ENCODE results near the gene DNAI4. TPM values are rescaled to one million over a fixed set of nuclear protein-coding genes. Genes with fewer than 3 reads are reported as not detected.

DNAI4 gene
- total and polyA plus RNA-seq, 9 of the 15 experiments (the other 6 are each of a cell fraction or from before 2014, with no cell fraction given) = 0.57 to 4.8 (median 2.6) TPM; not detected in 1

GRCh38 chr1:66774438-66774837, 150.2 kb downstream of the DNAI4 start:
- FAIRE-seq = no peak
- Histone ChIP-seq H3K36me3 (ENCODE audit: control insufficient read depth, insufficient read depth, low read length) (no peaks in the 10 kb centered on the region), H3K4me2 (ENCODE audit: insufficient read depth, low read length) (no peak overlapping the region), H3K79me2 (ENCODE audit: control insufficient read depth, insufficient read depth, low read length) (no peaks in the 10 kb centered on the region), H3K9me1 (ENCODE audit: control insufficient read depth, insufficient read depth, low read length) (no peaks in the 10 kb centered on the region), H4K20me1 (replicated peaks; ENCODE audit: control insufficient read depth, insufficient read depth, low read length) (no peaks in the 10 kb centered on the region), H3K4me3 (no peak overlapping the region), H3K4me1 (replicated peaks in 1 of 2; ENCODE audit: control insufficient read depth in 2 of 2, insufficient read depth in 2 of 2, low read length in 2 of 2) (no peaks in the 10 kb centered on the region; a peak in 2 of 5 replicates), H3K27ac (ENCODE audit: extremely low read depth, low read depth, low read length) (no peak overlapping the region), H2AFZ (ENCODE audit: low read depth, low read length) (no peak overlapping the region), H3K9ac (ENCODE audit: insufficient read depth in 1 of 2, low read depth in 2 of 2, low read length in 2 of 2) (no peak overlapping the region), H3K9me3 (replicated peaks; ENCODE audit: control insufficient read depth, insufficient read depth, low read depth, low read length) (no peaks in the 10 kb centered on the region), H3K27me3 (ENCODE audit: control insufficient read depth in 2 of 2, insufficient read depth in 2 of 2, low read length in 2 of 2) (no peaks in the 10 kb centered on the region)
- TF ChIP-seq FOXA3 (CRISPR knock-in tag; conservative IDR thresholded peaks at IDR 0.05 in 1 of 2, IDR thresholded peaks at IDR 0.05 in 1 of 2) (no peak), RBFOX2 (IDR thresholded peaks at IDR 0.05; ENCODE audit: low read depth, low read length) (no peak), SP2 (IDR thresholded peaks at IDR 0.05; ENCODE audit: extremely low read depth, low read depth, low read length, poor library complexity, severe bottlenecking) (no peak), HES1 (IDR thresholded peaks at IDR 0.05; ENCODE audit: low read depth) (no peak), PML (IDR thresholded peaks at IDR 0.05; ENCODE audit: low read length) (no peak), CSDE1 (IDR thresholded peaks at IDR 0.05) (no peak), POLR3A (IDR thresholded peaks at IDR 0.05; ENCODE audit: borderline replicate concordance, extremely low read depth, insufficient read depth, insufficient read length) (no peak), PCBP2 (IDR thresholded peaks at IDR 0.05; ENCODE audit: low read depth, low read length, poor library complexity, severe bottlenecking) (no peak), KLF6 (CRISPR knock-in tag; IDR thresholded peaks at IDR 0.05; ENCODE audit: borderline replicate concordance) (no peak)
- CTCF ChIA-PET (ENCODE audit: low intra/inter-chr PET ratio) = no interaction called here
- DNase-seq (ENCODE audit: extremely low read depth in 1 of 4, low spot score in 3 of 4) = no peak
- WGBS (ENCODE audit: insufficient coverage, low coverage, missing lambda C conversion rate) = 0% methylated on average over 2 of the region's 2 CpGs
- POLR2A ChIA-PET = no interaction called here
- in situ Hi-C loops (cut with MboI) (no loop called here), intact Hi-C loops (cut with micrococcal nuclease) (loop anchor here (5.0 kb wide), 1 partner anchor 88 kb away; no protein-coding TSS in a partner anchor)
- BruUV-seq (replicated peaks) = no TSS peak
- no peak for ATAC-seq
